Middle frontal gyrus (tissue), 1 donor: ENCODE measurements around the gene CDC42EP2.

Source experiments
- DNase-seq: peaks from one replicate; pipeline ENCODE4 v3.0.0-alpha.2; 2015; ENCODE audit warnings: low spot score; ENCODE audit errors: extremely low spot score

CDC42EP2 gene

DNA sequence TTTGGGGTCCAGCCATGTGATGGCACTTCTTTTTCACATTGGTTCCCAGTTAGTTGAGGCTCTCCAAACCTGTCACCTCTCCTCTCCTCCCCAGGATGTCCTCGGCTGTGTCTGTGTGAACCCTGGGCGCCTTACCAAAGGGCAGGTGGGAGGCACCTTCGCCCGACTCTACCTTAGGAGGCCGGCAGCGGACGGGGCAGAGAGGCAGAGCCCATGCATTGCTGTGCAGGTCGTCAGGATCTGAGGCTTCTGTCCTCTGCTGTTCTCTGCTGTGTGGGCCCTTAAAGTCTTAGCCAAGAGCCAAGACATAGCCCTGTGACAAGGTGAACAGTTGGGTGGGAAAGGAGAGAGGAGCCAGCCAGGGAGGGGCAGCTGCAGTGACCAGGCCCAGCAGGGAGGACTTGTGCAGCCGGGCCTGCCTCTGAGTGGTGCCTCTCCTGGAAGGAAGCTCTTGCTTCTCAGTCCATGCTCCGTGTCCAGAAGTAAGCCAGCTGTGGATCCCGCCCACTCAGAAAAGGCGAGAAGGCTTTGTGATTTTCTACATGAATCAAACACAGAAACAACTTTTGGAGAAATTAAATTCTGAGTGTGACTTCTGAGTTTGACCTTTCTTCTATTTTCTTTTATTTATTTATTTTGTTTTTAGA lies 17.5 kb upstream of the CDC42EP2 start:
- DNase-seq = no peak

DNA sequence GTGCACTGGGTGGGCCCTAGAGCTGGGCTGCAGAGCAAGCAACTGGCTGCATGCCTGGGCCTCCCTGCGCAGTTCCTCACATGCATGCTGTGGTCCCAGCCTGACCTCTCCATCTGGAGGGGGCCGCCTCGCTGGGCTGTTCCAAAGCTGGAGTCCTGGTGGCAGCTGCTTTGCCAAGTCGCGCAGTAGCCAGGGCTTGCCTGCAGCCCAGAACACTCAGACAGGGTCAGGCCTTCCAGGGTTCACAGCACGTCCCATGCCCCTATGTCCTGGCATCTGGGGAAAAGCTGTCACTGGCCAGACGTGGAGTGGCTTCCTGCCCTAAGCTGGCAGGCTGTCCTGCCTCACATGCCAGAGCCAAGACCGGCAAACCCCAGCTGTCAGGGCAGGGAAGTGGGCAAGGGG lies 16.5 kb upstream of the CDC42EP2 start:
- no peak for DNase-seq

DNA sequence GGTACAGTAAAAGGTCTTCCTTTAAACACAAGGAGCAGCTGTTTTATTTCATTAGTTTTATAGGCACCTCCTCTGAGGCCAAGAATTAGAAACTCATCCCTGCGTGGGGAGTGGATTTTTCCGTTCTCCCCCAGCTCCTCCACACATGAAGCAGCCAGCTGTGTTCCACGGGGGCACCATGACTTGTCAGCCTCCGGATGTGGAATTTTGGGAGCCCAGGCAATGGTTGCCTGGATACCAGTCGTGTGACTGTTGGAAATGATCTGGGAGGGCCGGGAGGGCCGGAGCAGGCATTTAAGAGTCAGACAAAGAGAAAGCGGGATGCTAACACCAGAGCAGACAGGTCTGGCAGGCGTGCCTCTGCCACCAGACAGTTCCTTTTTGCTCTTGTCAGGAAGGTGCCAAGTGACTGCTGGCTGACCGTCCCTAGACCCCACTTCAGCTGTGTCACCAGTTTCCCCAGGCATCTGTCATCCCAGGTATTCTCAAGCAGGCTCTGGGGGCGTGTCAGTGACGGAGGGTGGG lies 15.9 kb upstream of the CDC42EP2 start:
- peak; percentile 69 for DNase-seq

DNA sequence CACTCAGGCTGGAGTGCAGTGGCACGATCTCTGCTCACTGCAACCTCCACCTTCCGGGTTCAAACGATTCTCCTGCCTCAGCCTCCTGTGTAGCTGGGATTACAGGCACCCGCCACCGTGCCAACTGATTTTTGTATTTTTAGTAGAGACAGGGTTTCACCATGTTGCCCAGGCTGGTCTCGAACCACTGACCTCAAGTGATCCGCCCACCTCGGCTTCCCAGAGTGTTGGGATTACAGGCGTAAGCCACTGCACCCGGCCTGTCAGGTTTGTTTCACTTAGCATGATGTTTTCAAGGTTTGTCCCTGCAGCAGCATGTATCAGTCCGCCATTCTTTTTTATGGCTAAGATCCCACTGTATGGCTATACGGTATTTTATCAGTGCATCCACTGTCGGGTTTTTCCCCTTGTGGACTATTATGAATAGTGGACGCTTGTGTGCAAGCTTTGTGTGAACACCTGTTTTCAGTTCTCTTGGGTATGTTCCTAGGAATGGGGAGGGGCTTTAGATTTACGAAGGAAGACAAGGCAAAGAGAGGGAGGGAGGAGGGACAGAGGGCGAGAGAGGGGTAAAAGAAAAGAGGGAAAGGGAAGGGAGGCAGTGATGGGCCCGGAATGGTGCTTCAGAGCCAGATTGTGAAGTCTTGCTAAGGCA lies 13.9 kb upstream of the CDC42EP2 start:
- DNase-seq = no peak

DNA sequence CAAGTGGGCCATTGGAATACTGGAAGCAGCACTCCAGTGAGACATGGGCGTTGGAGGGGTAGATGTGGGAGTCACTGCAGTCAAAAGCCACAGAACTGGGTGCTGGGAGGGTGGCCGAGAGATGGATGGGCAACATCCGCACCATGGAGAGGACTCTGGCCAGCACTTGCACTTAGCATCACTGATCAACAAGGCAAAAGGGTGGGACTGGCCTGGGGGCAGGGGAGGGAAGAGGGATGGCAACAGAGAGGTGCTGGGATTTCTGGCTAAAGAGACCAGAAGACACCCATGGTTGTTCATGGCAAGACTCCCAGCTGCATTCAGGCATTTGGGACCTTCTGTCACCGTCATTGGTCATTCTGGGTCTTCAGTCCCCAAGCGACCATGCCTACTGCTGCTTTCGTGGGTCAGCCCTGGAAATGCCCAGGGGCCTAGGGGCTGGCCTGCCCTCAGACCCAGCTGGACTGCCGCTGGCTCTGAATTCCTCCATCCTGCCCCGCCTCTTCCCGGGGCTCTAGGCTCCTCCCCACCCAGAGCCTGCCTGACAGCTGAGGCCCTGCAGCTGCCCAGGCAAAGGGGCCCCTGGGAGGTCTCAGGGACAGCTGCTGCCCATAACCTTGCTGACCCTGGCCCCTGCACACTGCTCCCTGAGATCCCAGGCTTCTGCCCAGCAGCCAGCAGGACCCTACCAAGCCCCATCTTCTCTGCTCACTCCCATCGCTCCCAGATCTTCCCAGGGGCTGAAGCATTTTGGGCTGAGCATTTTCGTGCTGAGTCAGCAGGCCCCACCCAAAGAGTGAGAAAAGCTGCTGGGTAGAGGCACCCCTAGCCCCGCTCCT lies 13.0 kb upstream of the CDC42EP2 start:
- DNase-seq = no peak

DNA sequence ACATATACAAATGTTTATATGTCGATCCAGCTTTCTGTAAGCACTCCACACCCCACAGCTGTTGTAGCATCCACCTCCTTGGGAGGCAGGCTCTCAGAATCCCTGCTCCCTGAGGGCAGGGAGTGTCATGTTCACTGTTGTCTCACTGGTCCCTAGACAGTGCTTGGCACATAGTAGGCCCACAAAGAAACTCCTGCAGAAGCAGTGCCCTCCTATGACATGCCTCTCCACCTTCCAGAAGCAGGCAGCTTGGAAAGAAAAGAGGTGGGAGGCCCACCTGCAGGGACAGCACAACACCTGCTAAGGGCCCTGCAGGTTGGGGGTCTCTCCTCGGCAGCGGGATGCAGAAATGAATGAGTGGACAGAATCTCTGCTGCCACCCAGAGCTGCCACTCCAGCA lies 11.1 kb upstream of the CDC42EP2 start:
- DNase-seq = no peak

DNA sequence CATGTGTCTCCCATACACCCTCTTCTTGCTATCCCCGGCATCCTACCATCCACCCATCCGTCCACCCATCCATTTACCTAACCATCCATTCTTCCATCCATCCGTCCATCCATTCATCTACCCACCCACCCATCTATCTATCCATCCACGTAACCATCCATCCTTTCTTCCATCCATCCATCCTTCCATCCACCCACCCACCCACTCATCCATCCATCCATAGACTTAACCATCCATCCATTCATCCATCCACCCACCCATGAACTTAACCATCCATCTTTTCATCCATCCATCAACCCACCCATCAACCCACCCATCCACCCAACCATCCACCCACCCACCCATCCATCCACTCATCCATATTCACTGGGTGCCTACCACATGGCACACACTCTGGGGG lies 10.6 kb upstream of the CDC42EP2 start:
- no peak for DNase-seq

DNA sequence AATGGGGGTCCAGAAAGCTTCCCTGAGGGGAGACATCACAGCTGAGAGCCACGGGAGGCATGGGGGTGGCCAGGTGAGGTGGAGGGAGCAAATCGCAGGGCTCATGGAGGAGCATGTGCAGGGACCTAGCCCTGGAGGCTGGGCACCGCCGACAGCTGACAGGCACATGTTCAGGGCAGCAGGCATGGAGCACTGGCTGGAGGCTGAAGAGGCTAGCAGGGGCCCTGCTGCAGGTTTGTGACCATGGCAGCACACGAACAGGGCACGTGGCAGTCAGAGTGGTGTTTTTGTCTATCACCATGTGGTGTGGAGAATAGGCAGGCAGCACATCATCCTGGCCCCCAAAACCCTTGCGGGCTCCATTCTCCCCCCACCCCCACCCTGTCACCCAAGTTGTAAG lies 10.1 kb upstream of the CDC42EP2 start:
- DNase-seq = no peak

DNA sequence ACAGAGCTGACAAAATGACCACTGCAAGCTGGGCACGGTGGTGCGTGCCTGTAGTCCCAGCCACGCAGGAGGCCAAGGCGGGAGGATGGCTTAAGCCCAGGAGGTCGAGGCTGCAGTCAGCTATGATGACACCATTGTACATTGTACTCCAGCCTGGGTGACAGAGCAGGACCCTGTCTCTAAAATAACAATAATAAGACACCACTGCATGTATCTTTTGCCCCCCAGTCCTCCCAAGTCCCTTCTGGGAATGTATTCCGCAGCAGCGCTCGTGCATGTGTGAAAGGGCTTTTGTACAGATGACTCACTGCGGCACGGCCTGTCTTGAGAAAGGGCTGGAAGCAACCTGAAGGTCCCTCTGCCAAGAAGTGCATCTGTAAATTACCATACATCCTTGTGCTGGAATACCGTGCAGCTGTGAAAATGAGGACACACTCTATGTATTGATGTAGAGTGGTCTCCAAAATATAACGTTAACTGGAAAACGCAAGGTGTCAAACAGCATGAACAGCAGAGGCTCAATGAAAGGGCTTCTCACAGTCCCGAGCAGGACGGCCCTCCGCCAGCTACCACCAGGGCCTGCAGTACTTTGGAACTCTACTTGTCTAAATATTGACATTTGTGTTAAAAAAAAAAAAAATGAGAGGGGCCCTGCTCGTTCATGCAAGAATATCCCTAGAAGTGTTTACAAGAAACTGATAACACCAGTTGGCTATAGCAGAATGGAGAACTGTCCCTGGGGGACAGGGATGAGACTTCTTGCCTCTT lies 9.0 kb upstream of the CDC42EP2 start:
- DNase-seq = no peak

DNA sequence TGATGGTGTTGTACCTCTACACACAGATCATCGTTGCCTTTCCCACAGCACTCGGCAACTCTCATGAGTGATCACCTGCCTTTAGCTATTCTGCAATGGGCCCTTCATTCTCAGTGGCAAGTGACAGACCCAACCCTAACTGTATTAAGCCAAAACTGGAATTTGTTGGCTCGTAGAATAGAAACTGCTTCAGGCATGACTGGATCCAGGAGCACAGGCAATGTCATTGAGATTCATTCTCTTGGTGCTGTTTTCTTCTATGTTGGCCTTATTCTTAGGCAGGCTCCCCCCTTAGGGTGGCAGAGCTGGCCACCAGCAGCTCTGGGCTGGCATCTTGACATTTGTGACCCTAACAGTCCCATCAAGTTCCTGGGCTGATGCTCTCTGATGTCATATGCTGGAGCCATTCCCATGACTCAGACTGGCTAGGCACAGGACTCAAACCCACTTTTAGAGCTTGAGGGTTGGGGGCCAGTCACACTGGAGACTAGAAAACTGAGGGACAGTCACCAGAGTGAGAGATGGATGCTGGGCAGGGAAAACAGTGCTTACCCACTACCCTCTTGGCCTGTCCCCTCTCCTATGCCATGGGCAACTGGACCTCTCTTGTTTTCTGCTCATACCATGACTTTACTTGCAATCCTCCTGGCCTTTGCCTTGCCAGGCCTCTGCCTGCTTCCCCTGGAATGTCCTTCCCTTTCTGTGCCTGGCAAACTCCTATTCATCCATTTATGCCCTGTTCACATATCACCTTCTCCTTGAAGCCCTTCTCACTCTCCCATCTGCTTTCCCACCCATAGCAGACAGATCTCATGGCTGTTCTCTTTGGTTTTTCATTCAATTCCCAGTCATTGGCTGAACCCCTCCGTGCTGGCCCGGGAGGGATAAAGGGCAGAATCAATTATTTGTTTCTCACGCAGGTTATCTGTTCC lies 7.1 kb upstream of the CDC42EP2 start:
- no peak for DNase-seq

DNA sequence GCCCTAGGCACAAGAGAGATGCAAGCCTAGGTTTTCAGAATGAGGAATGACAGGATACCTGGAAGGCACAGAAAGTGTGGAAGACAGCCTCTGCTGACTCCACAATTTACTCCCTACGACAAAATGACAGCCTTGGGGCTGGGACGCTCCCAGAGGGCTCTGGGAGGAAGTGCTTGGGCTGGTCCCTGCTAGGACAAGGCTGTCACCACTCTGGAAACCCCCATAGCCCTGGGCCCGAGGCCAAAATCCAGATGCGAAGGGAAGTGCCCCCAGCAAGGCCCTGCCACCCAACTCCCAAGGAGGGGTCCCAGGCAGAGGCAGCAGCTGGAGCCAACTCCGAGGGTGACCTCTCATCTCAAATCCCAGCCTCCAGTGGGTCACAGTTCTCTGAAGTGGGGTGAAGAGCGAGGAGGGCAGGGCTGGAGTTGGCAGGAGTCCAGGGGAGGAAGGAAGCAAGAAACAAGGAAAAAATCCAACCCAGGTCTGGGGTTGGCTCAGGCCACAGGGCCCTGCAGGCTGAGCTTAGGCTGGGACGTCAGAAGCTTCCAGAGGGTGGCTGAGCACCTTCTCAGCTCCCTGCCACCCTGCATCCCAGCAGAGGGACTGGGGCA lies 6.3 kb upstream of the CDC42EP2 start:
- no peak for DNase-seq

DNA sequence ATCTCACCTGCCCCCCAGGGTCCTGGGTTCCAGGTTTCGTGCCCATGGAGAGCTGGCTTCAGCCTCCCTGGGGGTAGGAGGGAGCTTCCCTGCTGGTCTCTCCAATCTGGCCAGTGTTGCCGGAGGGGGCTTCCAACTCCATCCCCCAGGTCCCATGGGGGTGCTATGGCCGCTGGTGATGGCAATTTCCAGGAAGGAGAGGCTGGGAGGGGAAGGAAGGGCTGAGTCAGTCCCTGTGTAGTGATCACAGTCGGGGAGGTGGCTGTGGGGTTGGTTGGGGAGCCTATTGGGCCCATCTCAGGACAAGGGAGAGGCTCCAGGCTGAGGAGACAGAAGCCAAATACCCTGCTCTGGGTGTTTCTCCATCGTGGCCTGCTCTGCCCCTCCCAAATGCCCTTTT lies 5.7 kb upstream of the CDC42EP2 start:
- no peak for DNase-seq

DNA sequence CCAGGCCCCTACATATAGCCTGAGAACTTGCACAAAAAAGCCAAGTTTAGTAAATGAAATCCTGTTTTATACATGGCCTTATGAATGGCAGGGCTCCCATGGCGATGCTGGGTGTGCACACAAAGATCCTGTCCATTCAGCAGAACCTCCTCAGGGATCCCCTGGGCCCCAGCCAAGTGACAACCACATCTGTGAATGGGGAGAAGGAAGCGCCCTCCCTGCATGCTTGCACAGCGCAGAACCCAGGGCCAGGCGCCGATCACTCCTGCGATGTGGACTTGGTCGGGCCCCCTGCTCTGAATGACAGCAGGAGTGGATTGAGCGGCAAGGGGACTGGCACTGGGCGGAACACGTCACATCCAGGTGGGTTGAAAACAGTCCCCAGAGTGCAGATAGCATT lies 4.5 kb upstream of the CDC42EP2 start:
- no peak for DNase-seq

DNA sequence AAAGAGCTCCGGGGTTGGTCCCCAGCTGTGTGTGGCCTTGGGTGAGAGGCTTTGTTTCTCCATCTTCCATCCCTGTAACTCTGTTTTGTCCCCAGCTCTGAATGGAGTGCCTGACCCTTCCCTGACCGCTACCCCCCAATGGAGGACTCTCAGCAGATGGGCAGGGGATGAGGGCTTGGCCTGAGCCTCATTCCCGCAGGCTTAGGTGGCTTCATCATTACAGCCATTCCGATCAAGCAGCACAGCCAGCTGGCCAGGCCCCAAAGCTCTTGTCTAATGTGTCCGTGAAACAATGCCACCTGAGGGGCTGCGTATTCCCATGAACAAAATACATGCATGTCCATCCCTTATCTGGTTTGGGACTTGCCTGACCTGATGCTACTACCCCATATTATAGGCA lies 3.9 kb upstream of the CDC42EP2 start:
- no peak for DNase-seq

DNA sequence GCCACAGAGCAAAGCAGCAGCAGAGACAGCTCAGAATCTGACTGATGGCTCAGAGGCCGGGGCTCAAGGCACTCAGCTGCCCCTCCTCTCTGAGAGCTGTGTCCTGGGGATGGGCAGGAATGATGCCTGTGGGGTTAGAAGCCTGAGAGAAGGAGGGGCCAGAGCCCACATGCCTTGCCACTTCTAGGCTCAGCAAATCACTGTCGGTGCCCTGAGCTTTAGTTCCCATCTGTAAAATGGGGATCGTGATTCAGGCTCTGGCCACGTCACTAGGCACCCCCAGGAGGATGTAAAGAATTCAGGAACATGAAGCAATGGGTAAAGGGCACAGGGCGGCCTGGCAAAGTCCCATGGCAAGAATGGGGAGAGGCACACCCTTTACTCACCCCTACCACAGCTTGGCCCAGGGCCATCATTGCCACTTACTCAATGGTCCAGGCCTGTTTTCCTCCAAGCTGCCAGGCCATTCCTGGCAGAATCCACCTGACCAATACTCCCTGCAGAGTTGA lies 3.4 kb upstream of the CDC42EP2 start:
- no peak for DNase-seq

DNA sequence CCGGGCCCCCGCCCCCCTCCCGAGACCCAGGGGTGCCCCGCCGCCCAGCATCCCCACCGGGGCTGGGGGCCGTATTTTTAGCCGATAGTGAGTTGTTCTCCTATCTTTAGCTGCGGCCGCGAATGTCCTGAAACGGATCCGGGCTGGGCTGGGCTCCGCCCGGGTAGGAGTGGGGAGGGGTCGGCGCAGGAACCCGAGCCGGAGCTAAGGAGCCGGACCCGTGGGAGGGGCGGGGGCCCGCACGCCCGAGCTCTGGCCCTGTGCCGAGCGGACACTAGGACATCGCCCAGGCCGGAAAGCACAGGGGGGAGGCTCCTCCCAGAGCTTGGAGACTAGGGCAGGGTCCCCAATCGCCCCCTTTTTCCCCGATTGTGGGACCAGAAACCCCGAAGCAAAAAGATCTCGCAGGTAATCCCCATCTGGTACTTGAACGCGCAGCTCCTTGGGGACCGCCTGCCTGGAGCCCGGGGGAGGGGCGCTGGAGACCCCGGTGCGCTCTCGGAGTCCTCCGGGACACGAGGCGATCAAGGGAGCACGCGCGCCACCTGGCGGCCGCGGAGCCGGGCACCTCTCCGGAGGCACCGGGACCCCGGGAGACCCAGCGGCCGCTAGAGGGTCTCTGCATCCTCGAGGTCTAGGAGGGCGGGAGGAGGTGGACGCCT lies 669 bp downstream of the CDC42EP2 start:
- no peak for DNase-seq

DNA sequence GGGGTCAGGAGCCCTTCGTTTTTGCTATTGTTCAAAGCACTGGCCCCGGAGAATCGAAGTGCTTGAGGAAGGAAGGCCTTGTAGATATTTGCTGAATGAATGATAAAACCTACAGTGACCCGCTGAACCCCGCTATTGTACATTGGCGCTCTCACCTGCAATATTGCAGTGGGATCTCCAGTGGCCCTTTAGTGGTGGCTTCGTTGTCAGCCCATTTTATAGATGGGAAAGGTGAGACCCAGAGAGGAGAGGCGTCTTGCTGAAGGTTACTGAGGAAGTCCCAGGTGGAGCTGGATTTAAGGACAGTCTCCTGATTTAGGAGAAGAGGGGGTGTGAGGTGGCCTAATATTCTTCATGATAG lies 1.2 kb downstream of the CDC42EP2 start:
- DNase-seq = no peak

DNA sequence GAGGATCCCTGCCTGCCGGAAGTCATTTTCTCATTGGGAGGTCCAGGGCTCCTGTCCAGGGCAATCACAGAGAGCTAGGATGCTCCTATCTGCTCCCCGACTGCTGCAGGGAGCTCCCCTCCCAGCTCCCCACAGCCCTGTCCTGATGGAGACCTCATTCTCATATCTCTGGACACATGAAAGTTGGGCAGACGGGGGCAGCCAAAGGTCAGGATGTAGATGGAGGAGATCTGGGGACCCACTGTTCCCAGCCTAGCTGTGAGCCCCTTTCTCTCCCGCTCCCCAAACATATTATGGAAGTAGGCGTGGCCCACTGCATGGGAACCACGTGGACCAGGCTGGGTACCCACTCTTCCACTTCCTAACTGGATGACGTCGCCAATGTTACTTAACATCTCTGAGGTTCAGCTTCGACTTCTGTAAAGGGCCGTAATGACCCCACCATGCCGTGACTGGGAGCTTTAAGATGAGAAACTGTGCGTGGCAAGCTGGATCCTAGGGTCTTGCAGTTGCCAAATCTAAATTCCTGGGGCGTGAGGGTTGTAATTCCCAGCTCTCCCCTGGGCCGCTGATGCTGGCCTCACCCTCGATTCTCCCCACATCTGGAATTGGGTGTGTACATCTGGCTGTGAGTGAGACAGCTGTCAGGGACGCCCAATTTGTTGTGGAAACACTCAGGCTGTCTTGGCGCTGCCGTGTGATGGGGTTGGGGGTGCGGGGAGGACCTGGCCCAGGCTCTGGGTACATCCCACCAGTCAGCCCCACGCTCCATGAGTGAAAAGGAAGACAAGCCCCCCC lies 1.8 kb downstream of the CDC42EP2 start:
- no peak for DNase-seq
